Measurements from ENCODE around the gene CALHM5.

DNA sequence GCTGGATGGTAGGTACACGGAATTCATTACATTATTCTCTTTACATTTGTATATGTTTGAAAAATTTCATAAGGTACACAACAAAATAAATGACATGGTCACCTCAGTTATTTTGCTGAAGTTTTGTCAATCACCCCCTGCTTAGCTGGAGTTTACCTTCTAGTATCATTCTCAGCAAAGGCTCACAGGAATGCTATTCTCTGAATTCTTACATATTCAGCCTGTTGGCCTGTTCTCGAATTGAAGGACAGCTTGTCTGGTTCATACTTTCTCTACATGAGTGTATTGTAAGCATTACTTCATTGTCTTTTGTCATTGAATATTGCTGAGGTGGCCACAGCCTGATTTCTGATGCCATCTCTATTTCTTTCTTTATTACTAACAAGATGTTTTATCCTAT is 12.8 kb downstream of the CALHM5 start:
- TF ChIP-seq, protein P1, sequence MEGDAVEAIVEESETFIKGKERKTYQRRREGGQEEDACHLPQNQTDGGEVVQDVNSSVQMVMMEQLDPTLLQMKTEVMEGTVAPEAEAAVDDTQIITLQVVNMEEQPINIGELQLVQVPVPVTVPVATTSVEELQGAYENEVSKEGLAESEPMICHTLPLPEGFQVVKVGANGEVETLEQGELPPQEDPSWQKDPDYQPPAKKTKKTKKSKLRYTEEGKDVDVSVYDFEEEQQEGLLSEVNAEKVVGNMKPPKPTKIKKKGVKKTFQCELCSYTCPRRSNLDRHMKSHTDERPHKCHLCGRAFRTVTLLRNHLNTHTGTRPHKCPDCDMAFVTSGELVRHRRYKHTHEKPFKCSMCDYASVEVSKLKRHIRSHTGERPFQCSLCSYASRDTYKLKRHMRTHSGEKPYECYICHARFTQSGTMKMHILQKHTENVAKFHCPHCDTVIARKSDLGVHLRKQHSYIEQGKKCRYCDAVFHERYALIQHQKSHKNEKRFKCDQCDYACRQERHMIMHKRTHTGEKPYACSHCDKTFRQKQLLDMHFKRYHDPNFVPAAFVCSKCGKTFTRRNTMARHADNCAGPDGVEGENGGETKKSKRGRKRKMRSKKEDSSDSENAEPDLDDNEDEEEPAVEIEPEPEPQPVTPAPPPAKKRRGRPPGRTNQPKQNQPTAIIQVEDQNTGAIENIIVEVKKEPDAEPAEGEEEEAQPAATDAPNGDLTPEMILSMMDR (IDR thresholded peaks at IDR 0.05): no peak
- TF ChIP-seq EP300 (IDR thresholded peaks at IDR 0.05; ENCODE audit: low read depth) (no peak), POLR2A (IDR thresholded peaks at IDR 0.05) (no peak)
